ENCODE measurements around the gene SAPCD2. TPM values are rescaled to one million over a fixed set of nuclear protein-coding genes. Genes with fewer than 3 reads are reported as not detected.

SAPCD2 gene
- total RNA-seq, 2 donors from 2014 or later, result 9.5 to 20.8 TPM

- Mint-ChIP-seq H3K4me1 (ENCODE audit: low read depth in 2 of 2) (peaks cover 19 to 30% of the 10 kb centered on the region in 2 donors), H3K27ac (peak overlapping the region in 1 of 2 donors; percentile 31), H3K4me3 (peak overlapping the region; percentile 87), H3K36me3 (no peaks in the 10 kb centered on the region), H3K27me3 (no peaks in the 10 kb centered on the region), H3K9me3 (no peaks in the 10 kb centered on the region)
- no peak for DNase-seq (ENCODE audit: low spot score)
- ATAC-seq, result no peak
These were observed 43.5 kb downstream of the SAPCD2 start for GRCh38 chr9:137026828-137027227.

GRCh38 chr9:137026384-137026783 lies 44.0 kb downstream of the SAPCD2 start:
- H3K9me3 Mint-ChIP-seq, result no peaks in the 10 kb centered on the region
- no peak overlapping the region for H3K27ac Mint-ChIP-seq
- ATAC-seq (no peak), DNase-seq (ENCODE audit: low spot score) (no peak)
- H3K4me3 Mint-ChIP-seq, result peak overlapping the region; percentile 27
- no peaks in the 10 kb centered on the region for H3K36me3 Mint-ChIP-seq
- H3K27me3 Mint-ChIP-seq, result no peaks in the 10 kb centered on the region
- peaks cover 17 to 29% of the 10 kb centered on the region in 2 donors for H3K4me1 Mint-ChIP-seq (ENCODE audit: low read depth in 2 of 2)

- Mint-ChIP-seq H3K27ac (no peak overlapping the region), H3K36me3 (no peaks in the 10 kb centered on the region), H3K4me3 (no peak overlapping the region), H3K9me3 (no peaks in the 10 kb centered on the region), H3K4me1 (ENCODE audit: low read depth in 2 of 2) (peaks cover 12 to 26% of the 10 kb centered on the region in 2 donors), H3K27me3 (no peaks in the 10 kb centered on the region)
- ATAC-seq (no peak), DNase-seq (ENCODE audit: low spot score) (no peak)
These were observed 44.8 kb downstream of the SAPCD2 start for GRCh38 chr9:137025517-137025966.

GRCh38 chr9:137023583-137023991 lies 46.8 kb downstream of the SAPCD2 start:
- Mint-ChIP-seq H3K4me3 (no peak overlapping the region), H3K36me3 (no peaks in the 10 kb centered on the region), H3K27ac (no peak overlapping the region), H3K27me3 (no peaks in the 10 kb centered on the region), H3K9me3 (no peaks in the 10 kb centered on the region), H3K4me1 (ENCODE audit: low read depth in 2 of 2) (peaks cover 0 to 12% of the 10 kb centered on the region in 2 donors)
- DNase-seq (ENCODE audit: low spot score), result no peak
- no peak for ATAC-seq

- peaks cover 0 to 12% of the 10 kb centered on the region in 2 donors for H3K4me1 Mint-ChIP-seq (ENCODE audit: low read depth in 2 of 2)
- no peak overlapping the region for H3K27ac Mint-ChIP-seq
- no peaks in the 10 kb centered on the region for H3K9me3 Mint-ChIP-seq
- DNase-seq (ENCODE audit: low spot score) (no peak), ATAC-seq (no peak)
- no peaks in the 10 kb centered on the region for H3K36me3 Mint-ChIP-seq
- H3K4me3 Mint-ChIP-seq, result no peak overlapping the region
- H3K27me3 Mint-ChIP-seq, result no peaks in the 10 kb centered on the region
These were observed 47.2 kb downstream of the SAPCD2 start for GRCh38 chr9:137023157-137023556.

GRCh38 chr9:137022662-137023008 lies 47.7 kb downstream of the SAPCD2 start:
- ATAC-seq (no peak), DNase-seq (ENCODE audit: low spot score) (no peak)
- Mint-ChIP-seq H3K27me3 (no peaks in the 10 kb centered on the region), H3K4me3 (no peak overlapping the region), H3K27ac (no peak overlapping the region), H3K36me3 (no peaks in the 10 kb centered on the region), H3K9me3 (no peaks in the 10 kb centered on the region), H3K4me1 (ENCODE audit: low read depth in 2 of 2) (peaks cover 0 to 12% of the 10 kb centered on the region in 2 donors)

- H3K4me1 Mint-ChIP-seq (ENCODE audit: low read depth in 2 of 2), result peaks cover 0 to 10% of the 10 kb centered on the region in 2 donors
- no peak overlapping the region for H3K4me3 Mint-ChIP-seq
- H3K9me3 Mint-ChIP-seq, result no peaks in the 10 kb centered on the region
- DNase-seq (ENCODE audit: low spot score), result peak; percentile 85
- peak; percentile 88 to 89 for ATAC-seq
- H3K27me3 Mint-ChIP-seq, result no peaks in the 10 kb centered on the region
- no peak overlapping the region for H3K27ac Mint-ChIP-seq
- H3K36me3 Mint-ChIP-seq, result no peaks in the 10 kb centered on the region
These were observed 48.2 kb downstream of the SAPCD2 start for GRCh38 chr9:137021979-137022661.

GRCh38 chr9:137021568-137021978 lies 48.8 kb downstream of the SAPCD2 start:
- ATAC-seq, result no peak

GRCh38 chr9:137020771-137021567 lies 49.4 kb downstream of the SAPCD2 start:
- no peaks in the 10 kb centered on the region for H3K27me3 Mint-ChIP-seq

More at GRCh38 chr9:137021568-137021978, 48.8 kb downstream of the SAPCD2 start:
- H3K27me3 Mint-ChIP-seq, result no peaks in the 10 kb centered on the region
- no peak overlapping the region for H3K4me3 Mint-ChIP-seq
- no peak overlapping the region for H3K27ac Mint-ChIP-seq
- H3K9me3 Mint-ChIP-seq, result no peaks in the 10 kb centered on the region
- no peaks in the 10 kb centered on the region for H3K36me3 Mint-ChIP-seq
- no peak for DNase-seq (ENCODE audit: low spot score)
- peaks cover 0 to 8% of the 10 kb centered on the region in 2 donors for H3K4me1 Mint-ChIP-seq (ENCODE audit: low read depth in 2 of 2)

GRCh38 chr9:137019891-137020683 lies 50.3 kb downstream of the SAPCD2 start:
- Mint-ChIP-seq H3K4me3 (no peak overlapping the region), H3K27me3 (no peaks in the 10 kb centered on the region), H3K27ac (no peak overlapping the region), H3K36me3 (no peaks in the 10 kb centered on the region), H3K4me1 (ENCODE audit: low read depth in 2 of 2) (peaks cover 0 to 8% of the 10 kb centered on the region in 2 donors), H3K9me3 (no peaks in the 10 kb centered on the region)
- DNase-seq (ENCODE audit: low spot score) (no peak), ATAC-seq (no peak)

More at GRCh38 chr9:137020771-137021567, 49.4 kb downstream of the SAPCD2 start:
- Mint-ChIP-seq H3K36me3 (no peaks in the 10 kb centered on the region), H3K4me1 (ENCODE audit: low read depth in 2 of 2) (peaks cover 0 to 8% of the 10 kb centered on the region in 2 donors), H3K4me3 (no peak overlapping the region), H3K9me3 (no peaks in the 10 kb centered on the region), H3K27ac (no peak overlapping the region)
- ATAC-seq (no peak), DNase-seq (ENCODE audit: low spot score) (no peak)

- Mint-ChIP-seq H3K9me3 (no peaks in the 10 kb centered on the region), H3K4me3 (no peak overlapping the region), H3K27me3 (no peaks in the 10 kb centered on the region), H3K27ac (no peak overlapping the region), H3K36me3 (no peaks in the 10 kb centered on the region), H3K4me1 (ENCODE audit: low read depth in 2 of 2) (peaks cover 0 to 8% of the 10 kb centered on the region in 2 donors)
- DNase-seq (ENCODE audit: low spot score) (no peak), ATAC-seq (no peak)
These were observed 51.4 kb downstream of the SAPCD2 start for GRCh38 chr9:137018761-137019559.

GRCh38 chr9:137017791-137018497 lies 52.4 kb downstream of the SAPCD2 start:
- Mint-ChIP-seq H3K4me3 (no peak overlapping the region), H3K4me1 (ENCODE audit: low read depth in 2 of 2) (peaks cover 0 to 7% of the 10 kb centered on the region in 2 donors), H3K27ac (no peak overlapping the region), H3K36me3 (no peaks in the 10 kb centered on the region), H3K9me3 (no peaks in the 10 kb centered on the region), H3K27me3 (no peaks in the 10 kb centered on the region)
- DNase-seq (ENCODE audit: low spot score) (no peak), ATAC-seq (no peak)
